ENCODE results near the gene GOLGA3.

GOLGA3 gene

DNA sequence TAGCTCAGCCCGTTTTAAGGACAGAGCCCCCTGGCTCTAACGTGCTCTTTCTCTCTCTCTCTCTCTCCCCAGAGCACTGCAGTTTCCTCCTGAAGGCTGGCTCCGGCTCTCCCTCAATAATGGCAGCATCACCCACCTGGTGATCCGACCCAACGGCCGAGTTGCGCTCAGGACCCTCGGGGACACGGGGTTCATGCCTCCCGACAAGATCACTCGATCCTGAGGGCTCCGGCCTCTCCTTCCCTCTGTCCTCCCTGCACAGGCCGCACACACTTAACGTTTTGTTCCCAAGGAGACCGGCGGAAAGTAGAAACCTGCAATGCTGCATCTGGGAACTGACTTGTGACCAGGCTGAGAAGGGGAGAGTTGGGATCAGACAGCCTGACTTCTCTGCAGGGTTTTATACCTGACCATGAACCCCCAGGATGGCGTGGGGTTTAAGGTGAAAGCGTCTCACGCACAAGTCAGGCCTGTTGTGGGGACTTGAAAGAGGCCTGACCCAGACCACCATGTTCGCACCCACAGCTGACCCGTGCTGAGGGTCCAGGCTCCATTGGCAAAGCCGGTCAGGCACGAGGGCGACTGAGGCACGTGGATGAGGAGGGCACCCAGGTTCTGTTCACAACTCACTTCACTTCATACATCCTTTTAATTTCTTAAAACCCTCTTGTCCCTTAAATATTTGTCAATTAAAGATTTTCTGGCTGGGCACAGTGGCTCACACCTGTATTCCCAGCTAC is 107.9 kb downstream of the GOLGA3 start:
- DNase-seq (ENCODE audit: low read depth, low spot score): no peak

- DNase-seq (ENCODE audit: low read depth, low spot score): no peak
Measured at GRCh38 chr12:132719954-132720324, 108.7 kb downstream of the GOLGA3 start.

- DNase-seq (ENCODE audit: low read depth, low spot score): no peak
Measured at GRCh38 chr12:132719141-132719953, 109.3 kb downstream of the GOLGA3 start.

All from iPS DF 19.7 (cell line).